ENCODE results near the gene ADPRHL1.

Gene ADPRHL1

GRCh38 chr13:113430378-113431110, 22.7 kb downstream of the ADPRHL1 start:
- no peak for DNase-seq

- no peak for DNase-seq
Measured at GRCh38 chr13:113429608-113429985, 23.7 kb downstream of the ADPRHL1 start.

- DNase-seq: no peak
Measured at GRCh38 chr13:113428871-113429607, 24.2 kb downstream of the ADPRHL1 start.

GRCh38 chr13:113428469-113428865, 24.8 kb downstream of the ADPRHL1 start:
- no peak for DNase-seq

GRCh38 chr13:113427562-113428468, 25.5 kb downstream of the ADPRHL1 start:
- DNase-seq: no peak

GRCh38 chr13:113426591-113426986, 26.7 kb downstream of the ADPRHL1 start:
- DNase-seq: no peak

GRCh38 chr13:113425941-113426590, 27.2 kb downstream of the ADPRHL1 start:
- DNase-seq: no peak

GRCh38 chr13:113423520-113424163, 29.6 kb downstream of the ADPRHL1 start:
- DNase-seq: no peak

GRCh38 chr13:113422807-113423519, 30.3 kb downstream of the ADPRHL1 start:
- DNase-seq: no peak

GRCh38 chr13:113421673-113422270, 31.5 kb downstream of the ADPRHL1 start:
- DNase-seq: no peak

GRCh38 chr13:113420833-113421600, 32.3 kb downstream of the ADPRHL1 start:
- no peak for DNase-seq

- DNase-seq: no peak
Measured at GRCh38 chr13:113420232-113420631, 33.1 kb downstream of the ADPRHL1 start.

- no peak for DNase-seq
Measured at GRCh38 chr13:113419531-113420193, 33.6 kb downstream of the ADPRHL1 start.

- no peak for DNase-seq
Measured at GRCh38 chr13:113418722-113419049, 34.6 kb downstream of the ADPRHL1 start.

GRCh38 chr13:113417836-113418721, 35.2 kb downstream of the ADPRHL1 start:
- DNase-seq: no peak

GRCh38 chr13:113417008-113417751, 36.1 kb downstream of the ADPRHL1 start:
- DNase-seq: no peak

GRCh38 chr13:113415825-113416224, 37.5 kb downstream of the ADPRHL1 start:
- DNase-seq: no peak

- DNase-seq: no peak
Measured at GRCh38 chr13:113415032-113415431, 38.3 kb downstream of the ADPRHL1 start.

All from NCI-H187 treated with DMSO at 0.1 percent for 48 hours (cell line).